GM19324 (cell line): ENCODE data around the gene TPSB2.
"Not testable (repeated sequence)": the region's sequence is repeated elsewhere in the genome, so short reads cannot be mapped to it uniquely, and the experiment has no call there.

Experiments
- ATAC-seq: cut with Tn5 transposase; IDR thresholded peaks from one replicate; pipeline ENCODE4 v1.9.1; 2021; ENCODE audit warnings: mild to moderate bottlenecking, moderate library complexity; ENCODE audit not compliant: unreplicated experiment, low FRiP score

TPSB2 gene

GRCh38 chr16:1262210-1262845 is 32.3 kb upstream of the TPSB2 start:
- ATAC-seq: no peak

GRCh38 chr16:1261131-1261892 is 31.3 kb upstream of the TPSB2 start:
- ATAC-seq: no peak

DNA sequence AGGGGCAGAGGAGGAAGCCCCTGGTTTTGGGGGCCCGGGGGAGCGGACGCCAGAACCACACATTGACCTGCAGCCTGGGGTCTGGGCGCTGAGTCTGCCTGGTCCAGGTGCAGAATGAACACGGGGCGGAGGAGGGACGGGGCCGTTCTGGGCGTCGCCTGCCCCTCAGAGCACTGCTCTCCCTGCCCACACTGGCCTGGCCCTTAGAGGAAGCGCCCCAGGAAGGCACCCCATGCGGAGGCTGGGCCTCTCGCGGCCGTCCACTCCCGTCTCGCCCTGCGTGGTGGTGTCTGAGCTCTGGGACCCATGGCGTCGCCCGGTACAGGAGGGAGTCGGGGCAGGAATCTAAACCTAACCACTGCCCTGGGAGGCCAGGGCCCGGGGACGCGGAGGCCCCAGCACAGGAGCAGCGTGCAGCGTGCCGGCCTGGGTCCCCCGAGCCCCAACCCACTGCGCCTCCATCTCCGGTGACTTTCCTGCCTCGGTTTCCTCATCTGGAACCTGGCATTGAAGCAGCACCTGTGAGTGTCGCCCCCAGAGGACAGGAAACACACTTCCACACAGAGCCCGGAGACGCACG is 30.2 kb upstream of the TPSB2 start:
- ATAC-seq: no peak

DNA sequence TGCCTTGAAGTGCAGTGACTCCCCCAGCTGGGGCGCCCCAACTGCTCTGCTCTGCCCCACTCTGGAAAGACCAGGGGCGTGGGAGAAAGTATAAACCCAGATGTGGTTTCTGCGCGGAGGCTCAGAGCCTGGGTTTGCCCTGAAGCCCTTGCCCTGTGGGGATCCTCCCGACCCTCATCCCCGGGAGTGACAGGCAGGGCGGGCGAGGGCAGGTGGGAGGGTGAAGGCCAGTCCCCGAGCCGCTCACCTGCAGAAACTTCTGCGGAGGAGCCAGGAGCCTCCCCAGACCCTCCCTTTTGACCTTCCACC is 29.7 kb upstream of the TPSB2 start:
- no peak for ATAC-seq

GRCh38 chr16:1258906-1259759 is 29.1 kb upstream of the TPSB2 start:
- ATAC-seq: no peak

DNA sequence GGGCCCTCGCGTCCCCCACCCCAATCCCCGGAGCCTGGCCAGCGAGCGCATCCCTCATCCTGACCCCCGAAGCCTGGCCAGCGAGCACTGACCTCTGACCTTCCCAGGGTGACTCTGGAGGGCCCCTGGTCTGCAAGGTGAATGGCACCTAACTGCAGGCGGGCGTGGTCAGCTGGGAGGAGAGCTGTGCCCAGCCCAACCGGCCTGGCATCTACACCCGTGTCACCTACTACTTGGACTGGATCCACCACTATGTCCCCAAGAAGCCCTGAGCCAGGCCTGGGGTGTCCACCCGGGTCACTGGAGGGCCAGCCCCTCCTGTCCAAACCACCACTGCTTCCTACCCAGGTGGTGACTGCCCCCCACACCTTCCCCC is 28.2 kb upstream of the TPSB2 start:
- no peak for ATAC-seq

DNA sequence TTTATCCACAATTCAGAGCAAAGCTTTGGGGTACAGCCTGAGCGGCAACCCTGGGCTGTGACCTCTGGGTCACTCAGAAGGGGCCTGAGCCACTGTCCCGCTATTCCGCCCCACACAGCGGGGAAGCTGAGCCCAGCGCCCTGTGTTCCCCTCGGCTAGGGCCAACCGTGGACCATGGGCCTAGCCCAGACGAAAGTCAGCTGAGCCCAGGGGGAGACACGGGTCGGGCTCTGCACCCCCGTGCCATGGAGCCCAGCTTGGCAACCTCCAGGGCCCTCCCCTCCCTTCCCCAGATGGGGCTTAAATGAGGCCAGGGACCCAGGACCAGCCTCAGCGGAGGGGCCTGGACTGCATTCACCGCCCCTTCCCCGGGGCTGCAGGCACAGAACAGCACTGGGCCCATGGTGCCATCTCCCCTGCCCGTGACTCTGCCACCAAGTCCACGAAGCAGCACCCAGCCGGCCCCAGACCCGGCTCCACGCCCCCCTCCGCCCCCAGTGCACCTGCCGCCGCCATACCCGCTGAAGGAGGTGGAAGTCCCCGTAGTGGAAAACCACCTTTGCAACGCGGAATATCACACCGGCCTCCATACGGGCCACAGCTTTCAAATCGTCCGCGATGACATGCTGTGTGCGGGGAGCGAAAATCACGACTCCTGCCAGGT is 27.7 kb upstream of the TPSB2 start:
- ATAC-seq: no peak

DNA sequence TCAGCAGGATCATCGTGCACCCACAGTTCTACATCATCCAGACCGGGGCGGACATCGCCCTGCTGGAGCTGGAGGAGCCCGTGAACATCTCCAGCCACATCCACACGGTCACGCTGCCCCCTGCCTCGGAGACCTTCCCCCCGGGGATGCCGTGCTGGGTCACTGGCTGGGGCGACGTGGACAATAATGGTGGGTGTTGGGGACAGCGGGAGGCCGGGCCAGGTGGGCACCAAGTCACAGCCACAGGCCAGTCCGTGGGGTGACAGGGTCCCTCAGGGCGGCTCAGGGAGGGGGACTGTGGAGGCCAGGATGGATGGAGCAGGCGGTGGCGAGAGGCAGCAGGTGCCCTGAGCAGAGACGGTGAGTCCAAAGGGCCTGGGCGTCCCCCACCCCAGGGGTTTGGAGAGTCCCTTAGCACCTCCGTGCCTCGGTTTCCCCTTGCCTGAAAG is 26.9 kb upstream of the TPSB2 start:
- no peak for ATAC-seq

DNA sequence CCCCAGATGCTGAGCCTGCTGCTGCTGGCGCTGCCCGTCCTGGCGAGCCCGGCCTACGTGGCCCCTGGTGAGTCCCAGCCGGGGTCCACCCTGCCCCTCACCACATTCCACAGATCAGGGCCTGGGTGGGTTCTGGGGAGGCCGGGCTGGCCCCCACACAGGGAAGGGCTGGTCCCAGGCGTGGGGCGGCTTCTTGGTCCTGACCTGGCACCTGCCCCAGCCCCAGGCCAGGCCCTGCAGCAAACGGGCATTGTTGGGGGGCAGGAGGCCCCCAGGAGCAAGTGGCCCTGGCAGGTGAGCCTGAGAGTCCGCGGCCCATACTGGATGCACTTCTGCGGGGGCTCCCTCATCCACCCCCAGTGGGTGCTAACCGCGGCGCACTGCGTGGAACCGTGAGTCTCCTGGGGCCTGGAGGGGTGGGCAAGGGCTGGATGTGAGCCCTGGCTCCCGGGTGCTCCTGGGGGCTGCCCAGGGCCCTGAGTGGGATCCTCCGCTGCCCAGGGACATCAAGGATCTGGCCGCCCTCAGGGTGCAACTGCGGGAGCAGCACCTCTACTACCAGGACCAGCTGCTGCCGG is 26.4 kb upstream of the TPSB2 start:
- ATAC-seq: not testable (repeated sequence)

GRCh38 chr16:1255276-1256122 is 25.5 kb upstream of the TPSB2 start, which contains the start of gene TPSD1:
Gene TPSD1, plus strand, starts transcription at chr16:1256069. Its CDS starts 212 bp downstream, at chr16:1256281.
- ATAC-seq: not testable (repeated sequence)

DNA sequence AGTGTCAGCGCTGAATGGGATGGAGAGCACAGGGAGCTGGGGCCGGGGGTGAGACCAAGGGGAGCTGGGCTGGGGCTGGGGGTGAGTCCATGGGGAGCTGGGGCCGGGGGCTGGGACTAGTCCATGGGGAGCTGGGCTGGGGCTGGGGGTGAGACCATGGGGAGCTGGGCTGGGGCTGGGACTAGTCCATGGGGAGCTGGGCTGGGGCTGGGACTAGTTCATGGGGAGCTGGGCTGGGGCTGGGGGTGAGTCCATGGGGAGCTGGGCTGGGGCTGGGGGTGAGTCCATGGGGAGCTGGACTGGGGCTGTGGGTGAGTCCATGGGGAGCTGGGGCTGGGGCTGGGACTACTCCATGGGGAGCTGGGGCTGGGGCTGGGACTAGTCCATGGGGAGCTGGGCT is 24.8 kb upstream of the TPSB2 start:
- not testable (repeated sequence) for ATAC-seq

DNA sequence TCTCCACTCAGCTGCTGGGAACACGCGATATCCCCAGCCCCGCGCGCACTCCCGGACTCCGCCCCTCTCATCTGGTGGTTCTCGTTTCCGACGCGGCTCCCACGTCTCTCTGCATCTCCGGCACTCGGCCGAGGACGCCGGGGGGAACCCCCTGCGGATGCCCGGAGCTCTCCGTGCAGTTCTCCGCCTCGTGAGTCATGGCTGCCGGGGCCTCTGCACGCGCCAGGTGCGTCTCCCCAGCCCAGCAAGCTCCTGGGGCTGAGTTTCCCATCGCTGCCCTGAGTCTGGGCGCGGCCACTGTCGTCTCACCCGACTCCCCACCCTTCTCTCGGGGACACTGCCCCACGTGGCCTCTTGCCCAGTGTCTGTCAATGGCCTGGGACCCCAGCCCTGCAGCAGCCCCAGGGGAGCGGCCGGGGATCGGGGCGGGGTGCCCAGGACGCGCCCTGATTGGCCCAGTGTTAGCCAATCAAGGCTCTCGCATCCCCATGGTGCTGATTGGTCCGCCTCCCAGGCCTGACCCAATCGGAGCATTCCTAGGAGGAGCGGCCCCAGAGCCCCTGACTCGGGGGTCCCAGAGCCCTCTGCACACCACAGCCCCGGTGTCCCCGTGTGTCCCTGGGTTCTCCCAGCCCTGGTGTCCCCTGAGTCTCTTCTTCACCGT is 23.8 kb upstream of the TPSB2 start:
- ATAC-seq: not testable (repeated sequence)

DNA sequence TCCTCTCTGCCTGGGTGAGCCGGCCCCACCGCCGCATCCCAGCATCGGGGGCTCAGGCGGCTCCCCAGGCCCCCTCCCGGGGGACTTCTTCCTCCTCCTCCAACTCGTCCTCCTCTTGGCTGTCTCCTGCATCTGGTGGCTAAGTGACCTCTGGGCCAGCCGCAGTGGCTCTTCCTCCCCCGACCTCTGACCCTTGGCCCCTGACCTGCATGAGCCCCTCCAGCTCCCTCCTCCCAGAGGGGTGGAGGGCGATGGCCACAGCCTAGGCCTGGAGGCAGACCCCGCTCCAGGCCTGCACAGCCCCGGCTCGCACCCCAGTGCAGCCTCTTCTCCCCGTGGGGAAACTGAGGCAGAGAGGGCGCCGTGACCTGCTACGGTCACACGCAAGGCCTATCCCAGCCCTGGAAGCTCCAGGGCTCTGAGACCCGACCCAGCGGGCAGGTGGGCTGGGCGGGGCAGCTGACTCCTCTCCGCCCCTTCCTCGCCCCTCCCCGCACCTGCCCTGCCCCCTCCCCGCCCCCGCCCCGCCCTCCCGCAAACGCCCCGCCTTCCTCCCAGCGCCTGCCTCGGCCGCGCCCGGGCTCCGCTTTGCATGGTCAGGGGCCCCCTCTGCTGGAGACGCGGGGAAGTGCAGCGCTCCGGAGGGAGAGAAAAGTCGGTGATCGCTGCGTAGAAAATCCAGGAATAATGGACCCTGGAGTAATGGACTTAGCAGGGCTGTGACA is 19.2 kb upstream of the TPSB2 start:
- ATAC-seq: not testable (repeated sequence)

GRCh38 chr16:1247903-1248537 is 18.0 kb upstream of the TPSB2 start:
- not testable (repeated sequence) for ATAC-seq

DNA sequence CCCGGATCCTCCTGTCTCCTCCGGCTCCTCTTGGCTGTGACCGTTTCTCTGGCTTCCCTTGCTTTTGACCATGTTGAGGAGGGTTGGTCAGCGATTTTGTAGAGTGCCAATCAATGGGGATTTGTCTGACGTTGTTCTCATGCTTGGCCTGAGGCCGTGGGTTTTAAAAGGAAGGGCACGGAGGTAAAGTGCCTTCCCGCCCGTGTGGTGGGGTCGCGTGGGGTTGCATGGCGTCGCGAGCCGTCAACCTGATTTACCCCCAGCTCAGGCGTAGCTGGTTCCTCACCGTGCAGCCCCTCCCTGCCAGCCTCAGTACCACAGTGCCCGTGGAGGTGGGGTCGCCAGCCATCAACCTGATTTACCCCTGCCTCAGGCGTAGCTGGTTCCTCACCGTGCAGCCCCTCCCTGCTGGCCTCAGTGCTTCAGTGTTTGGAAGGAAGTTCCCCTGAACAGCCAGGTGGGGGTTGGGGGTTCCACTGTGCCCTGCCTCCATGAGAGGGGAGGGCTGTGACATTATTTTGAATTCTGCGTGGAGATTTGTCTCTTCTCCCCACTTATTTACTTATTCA is 15.6 kb upstream of the TPSB2 start:
- ATAC-seq: no peak

GRCh38 chr16:1244881-1245280 is 14.9 kb upstream of the TPSB2 start:
- no peak for ATAC-seq
